NCI-H187 (cell line): ENCODE measurements around the gene PRR5L.
"Not testable (repeated sequence)": the region's sequence is repeated elsewhere in the genome, so short reads cannot be mapped to it uniquely, and the experiment has no call there.

Experiments
- DNase-seq, 2 experiments: peaks; one replicate each; lab custom pipeline; 2025; lab: John Stamatoyannopoulos, UW

Gene PRR5L

GRCh38 chr11:36500315-36500721, 204.2 kb downstream of the PRR5L start:
- no peak for DNase-seq

DNA sequence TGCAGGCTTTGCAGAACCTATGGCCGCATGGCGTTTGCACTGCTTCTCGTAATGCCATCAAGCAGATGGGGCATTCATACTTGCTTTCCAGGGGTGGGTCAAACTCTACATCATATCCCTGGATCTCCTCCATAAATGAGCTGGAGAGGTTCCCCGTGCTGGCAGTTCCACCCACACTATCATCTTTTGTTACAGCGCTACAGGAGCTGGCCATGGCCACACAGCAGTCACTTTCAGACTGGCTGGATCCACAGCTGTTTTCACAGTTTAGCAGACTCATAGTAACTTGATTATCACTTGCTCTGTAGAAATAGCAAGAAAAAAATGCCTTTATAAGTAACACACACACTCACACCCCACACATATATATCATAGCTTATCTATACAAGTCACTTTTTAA, 205.1 kb downstream of the PRR5L start:
- DNase-seq, result no peak

- DNase-seq, result no peak
These were observed 211.9 kb downstream of the PRR5L start for GRCh38 chr11:36507824-36508489.

GRCh38 chr11:36508743-36509142, 212.7 kb downstream of the PRR5L start:
- no peak for DNase-seq

DNA sequence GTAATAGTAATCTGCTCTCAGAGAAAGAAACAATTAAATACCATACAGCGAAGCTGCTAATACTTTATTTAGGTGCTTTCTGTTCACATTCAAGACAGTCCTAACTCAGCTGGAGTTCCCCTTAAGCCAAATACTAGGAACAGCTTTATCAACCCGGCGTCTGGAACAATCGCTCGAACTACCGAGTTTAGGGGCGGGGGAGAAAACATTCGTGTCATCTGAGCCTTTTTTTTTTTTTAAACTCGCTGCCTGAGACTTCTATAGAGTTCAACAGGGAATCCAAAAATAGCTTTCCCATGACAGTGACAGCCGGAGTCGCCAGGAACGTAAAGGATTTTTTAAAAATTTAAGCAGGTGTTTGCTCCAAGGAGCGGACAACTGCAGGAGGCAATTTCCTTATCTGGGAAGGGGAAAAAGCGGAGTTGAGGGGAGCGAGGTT, 213.1 kb downstream of the PRR5L start:
- no peak for DNase-seq

DNA sequence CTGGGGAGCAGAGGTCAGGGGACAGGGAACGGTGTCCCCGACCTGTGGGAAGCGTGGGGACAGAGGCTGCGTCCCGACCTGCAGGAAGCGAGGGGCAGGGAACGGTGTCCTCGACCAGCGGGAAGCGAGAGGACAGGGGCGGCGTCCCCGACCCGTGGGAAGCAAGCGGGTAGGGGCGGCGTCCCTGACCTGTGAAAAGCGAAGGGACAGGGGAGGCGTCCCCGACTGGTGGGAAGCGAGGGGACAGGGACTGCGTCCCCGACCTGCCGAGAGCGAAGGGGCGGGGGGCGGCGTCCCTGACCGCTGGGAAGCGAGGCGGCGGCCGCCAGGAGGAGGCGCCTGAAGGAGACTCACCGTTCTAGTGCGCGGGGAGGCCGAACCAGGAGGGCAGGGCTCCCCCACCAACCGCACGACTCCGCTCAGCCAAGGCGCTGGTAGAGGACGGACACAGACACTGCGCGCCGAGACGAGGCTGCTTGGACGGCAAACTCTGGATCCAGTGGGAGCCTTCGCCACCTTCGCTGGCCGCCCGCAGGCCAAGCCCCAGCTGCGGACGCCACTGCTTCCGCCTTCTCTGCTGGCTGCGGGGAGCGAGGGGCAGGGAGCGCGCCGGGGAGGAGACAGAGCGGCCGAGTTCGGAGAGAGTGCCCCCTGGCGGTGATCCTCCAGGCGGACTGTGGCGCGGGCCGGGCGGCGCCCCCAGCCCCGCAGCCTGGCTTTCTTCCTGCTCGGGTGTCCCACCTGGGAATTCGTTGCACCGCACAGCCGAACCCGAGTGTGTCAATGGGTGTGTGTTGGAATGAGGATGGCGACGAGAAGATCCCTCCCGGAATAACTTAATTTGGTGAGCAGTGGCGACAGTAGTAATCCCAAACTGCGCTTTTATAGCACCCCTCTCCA, 213.9 kb downstream of the PRR5L start, which contains the start of gene TRAF6:
Gene TRAF6, minus strand, starts transcription at position 579 of the 900 bp plus-strand sequence. CDS start 8,757 bp downstream, outside the sequence.
- DNase-seq, result peak; percentile 79 to 85

DNA sequence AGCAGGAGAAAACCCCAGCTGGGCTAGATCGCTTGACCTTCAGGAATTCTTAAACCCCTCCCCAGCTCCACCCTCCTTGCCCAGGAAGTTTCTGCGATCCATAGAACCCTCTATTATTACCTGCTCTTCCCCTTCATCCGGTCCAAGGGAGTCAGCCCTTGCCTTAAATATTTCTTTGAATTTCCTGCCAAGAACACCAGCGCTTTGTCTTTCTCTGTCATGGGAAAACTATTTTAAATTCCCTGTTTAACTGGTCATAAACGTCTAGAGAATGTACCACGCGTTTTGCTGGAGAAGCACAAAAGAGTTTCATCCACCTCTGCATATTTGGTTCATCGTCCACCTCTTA, 214.5 kb downstream of the PRR5L start:
- no peak for DNase-seq

GRCh38 chr11:36511062-36511461, 215.0 kb downstream of the PRR5L start:
- not testable (repeated sequence) for DNase-seq

DNA sequence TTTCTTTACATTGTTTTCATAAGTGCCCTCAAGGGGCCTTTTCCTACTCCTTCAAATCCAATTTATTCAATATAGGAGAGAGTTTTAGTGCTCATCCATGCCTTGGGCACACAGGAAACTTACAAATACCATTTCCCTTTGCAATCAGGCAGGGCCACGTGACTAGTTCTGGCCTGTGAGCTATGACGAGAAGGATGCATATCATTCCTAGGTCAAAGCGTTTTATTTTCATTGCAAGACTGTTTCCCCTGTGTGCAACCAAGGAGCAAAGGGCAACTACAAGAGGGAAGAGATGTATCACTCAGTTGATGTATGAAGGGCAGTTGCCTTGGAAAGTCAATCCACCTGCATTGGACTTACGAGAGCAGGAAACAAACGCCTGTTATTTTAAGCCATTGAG, 215.9 kb downstream of the PRR5L start:
- no peak for DNase-seq

DNA sequence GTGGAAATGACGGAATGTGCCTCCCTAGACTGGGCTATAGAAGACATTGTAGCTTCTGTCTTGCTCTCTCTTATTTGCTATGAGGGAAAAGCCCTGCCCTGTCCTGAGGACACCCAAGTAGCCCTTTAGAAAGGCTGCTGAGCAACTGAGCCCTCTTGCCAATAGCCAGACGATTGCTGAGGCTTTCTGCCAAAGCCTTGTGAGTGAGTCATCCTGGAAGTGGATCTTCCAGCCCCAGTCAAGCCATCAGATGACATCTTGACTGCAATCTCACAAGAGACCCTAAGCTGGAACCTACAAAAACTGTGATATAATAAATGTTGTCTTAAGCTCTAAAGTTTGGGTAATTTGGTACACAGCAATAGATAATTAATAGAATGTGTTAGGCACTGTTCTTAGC, 217.9 kb downstream of the PRR5L start:
- DNase-seq, result no peak
